GM18520 (cell line): ENCODE results near the gene SNX21.
"Not testable (repeated sequence)": the region's sequence is repeated elsewhere in the genome, so short reads cannot be mapped to it uniquely, and the experiment has no call there.

Experiments
- ATAC-seq: cut with Tn5 transposase; IDR thresholded peaks from one replicate; pipeline ENCODE4 v1.9.1; 2021; ENCODE audit not compliant: unreplicated experiment

Gene SNX21

GRCh38 chr20:45822857-45823256 lies 10.7 kb upstream of the SNX21 start:
- ATAC-seq, result no peak

GRCh38 chr20:45823949-45824835 lies 9.4 kb upstream of the SNX21 start:
- no peak for ATAC-seq

- no peak for ATAC-seq
Measured at GRCh38 chr20:45826381-45827019, 7.1 kb upstream of the SNX21 start.

- no peak for ATAC-seq
Measured at GRCh38 chr20:45827030-45827652, 6.5 kb upstream of the SNX21 start, which contains the start of gene TNNC2. Gene TNNC2, minus strand, starts transcription at chr20:45827312. Its CDS starts 64 bp downstream, at chr20:45827248.

DNA sequence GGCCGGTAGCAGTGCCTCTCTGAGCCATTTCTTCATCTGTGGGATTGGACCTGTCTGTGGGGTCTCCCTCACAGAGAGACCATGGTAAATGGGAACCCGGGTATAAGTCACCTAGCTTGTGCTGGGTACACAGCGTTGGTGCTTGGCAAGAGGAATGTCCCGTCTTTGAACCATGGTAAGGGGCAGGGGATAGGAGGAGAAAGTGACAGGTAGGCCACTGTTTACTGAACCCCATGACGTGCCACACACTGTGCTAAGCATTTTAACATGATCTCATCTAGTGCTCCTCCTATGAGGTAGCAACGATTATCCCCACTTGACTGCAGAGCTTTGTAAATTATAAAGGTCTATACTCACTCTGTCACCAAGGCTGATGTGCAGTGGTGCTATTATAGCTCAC lies 5.9 kb upstream of the SNX21 start:
- ATAC-seq, result no peak

DNA sequence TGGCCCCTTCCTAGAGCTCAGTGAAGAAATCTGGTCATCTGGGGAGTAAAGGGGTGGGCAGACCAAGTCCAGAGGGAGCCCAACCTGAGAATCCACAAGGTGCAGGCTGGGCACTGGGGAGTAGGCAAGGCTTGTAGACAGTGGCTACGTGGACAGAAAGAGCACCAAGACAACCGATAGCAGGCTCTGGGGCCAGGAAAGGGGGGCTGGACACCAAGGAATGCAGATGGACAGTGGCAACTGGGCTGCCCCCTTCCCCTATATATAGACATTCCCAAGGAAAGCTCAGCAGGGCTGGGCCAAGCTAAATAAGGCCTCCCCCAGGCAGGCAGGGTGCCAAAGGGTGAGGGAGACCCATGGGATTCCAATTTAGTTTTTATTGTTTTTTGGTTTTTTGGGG lies 5.0 kb upstream of the SNX21 start:
- no peak for ATAC-seq

DNA sequence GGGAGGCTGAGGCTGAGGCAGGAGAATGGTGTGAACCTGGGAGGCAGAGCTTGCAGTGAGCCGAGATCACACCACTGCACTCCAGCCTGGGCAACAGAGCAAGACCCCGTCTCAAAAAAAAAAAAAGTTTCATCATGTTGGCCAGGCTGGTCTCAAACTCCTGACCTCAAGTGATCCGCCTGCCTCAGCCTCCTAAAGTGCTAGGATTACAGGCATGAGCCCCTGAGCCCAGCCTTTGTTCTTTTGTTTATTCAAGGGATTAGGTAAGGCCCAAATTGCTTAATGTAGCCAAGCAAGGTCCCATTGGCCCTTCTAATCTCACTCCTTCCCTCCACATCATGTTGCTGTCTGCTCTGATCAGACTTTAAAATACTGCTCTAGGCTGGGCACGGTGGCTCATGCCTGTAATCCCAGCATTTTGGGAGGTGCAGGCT lies 3.9 kb upstream of the SNX21 start:
- ATAC-seq, result not testable (repeated sequence)

DNA sequence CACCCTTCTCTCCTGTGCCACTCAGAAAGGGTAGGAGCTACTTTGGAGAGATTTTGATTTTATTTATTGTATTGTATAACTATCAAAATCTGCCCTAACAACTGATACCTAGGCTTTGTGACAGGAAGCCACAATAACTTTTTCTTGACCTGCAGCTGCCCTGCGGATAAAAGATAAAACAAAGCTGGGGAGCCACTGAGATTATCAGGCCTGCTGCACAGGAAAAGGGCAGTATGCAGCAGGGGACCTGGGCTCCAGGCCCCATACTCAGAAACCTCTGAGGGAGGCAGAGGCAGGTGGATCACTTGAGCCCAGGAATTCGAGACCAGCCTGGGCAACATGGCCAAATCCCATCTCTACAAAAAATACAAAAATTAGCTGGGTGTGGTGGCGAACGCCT lies 980 bp upstream of the SNX21 start:
- no peak for ATAC-seq

GRCh38 chr20:45833883-45834796 lies 541 bp downstream of the SNX21 start:
- ATAC-seq, result no peak

DNA sequence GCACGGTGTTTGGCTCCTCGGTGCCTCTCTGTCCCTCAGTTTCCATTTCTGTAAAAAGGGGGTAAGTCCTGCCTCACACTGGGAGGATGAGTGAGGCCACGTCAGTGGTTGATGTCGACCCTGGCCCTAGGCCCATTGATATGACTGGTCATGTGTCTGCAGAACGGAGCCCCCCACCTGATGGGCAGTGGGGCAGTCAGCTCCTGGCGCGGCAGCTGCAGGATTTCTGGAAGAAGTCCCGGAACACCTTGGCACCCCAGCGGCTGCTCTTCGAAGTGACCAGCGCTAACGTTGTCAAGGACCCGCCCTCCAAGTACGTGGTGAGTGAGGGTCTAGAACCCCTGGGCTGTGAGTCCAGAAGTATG lies 1.2 kb downstream of the SNX21 start:
- no peak for ATAC-seq

DNA sequence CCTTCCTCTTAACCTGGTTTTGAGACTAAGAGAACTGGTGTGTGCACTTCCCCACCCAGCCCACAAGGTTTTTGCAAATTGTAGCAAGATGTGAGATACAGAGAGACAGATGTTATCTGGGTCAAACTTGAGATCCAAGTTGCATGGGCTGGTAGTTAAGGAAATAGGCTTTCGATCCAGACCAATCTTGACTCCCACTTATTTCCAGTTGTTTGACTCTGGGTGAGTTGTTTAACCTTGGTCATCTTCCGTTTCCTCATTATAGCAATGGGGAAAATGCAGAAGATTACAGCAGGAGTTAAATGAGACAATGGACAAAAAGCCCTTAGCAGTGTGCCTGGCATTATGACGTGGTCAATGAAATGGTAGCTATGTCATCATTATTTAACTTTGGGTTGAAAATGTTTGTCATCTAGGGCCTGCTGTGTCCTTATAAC lies 1.7 kb downstream of the SNX21 start:
- ATAC-seq, result no peak

GRCh38 chr20:45835825-45836224 lies 2.2 kb downstream of the SNX21 start:
- ATAC-seq, result no peak

DNA sequence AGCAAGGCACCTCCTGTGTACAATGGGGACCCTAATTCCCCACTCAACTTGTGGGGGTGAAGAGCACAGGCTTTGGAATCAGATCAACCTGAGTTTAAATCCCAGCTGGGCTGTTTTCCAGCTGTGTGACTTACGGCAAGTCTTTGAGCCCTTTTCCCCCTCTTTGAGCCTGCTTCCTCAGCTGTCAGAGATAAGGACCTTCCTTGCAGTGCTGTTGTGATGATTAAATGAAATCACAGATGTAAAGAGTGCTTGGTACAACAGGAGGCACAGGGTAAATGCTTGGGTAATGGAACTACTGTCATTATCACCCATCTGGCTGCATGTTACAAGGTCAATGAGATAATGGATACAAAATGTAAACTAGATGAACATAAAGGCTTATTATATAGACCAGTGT lies 3.2 kb downstream of the SNX21 start:
- ATAC-seq, result no peak

DNA sequence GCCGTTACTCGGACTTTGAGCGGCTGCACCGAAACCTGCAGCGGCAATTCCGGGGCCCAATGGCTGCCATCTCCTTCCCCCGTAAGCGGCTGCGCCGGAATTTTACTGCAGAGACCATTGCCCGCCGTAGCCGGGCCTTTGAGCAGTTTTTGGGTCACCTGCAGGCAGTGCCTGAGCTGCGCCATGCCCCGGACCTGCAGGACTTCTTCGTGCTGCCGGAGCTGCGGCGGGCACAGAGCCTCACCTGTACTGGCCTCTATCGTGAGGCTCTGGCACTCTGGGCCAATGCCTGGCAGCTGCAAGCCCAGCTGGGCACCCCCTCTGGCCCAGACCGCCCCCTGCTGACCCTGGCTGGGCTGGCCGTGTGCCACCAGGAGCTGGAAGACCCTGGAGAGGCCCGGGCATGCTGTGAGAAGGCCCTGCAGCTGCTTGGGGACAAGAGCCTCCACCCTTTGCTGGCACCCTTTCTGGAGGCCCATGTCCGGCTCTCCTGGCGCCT lies 7.2 kb downstream of the SNX21 start:
- ATAC-seq, result no peak

GRCh38 chr20:45841407-45842129 lies 8.0 kb downstream of the SNX21 start:
- no peak for ATAC-seq

- ATAC-seq, result no peak
Measured at GRCh38 chr20:45842169-45842812, 8.7 kb downstream of the SNX21 start.

- no peak for ATAC-seq
Measured at GRCh38 chr20:45843506-45843905, 9.9 kb downstream of the SNX21 start.

DNA sequence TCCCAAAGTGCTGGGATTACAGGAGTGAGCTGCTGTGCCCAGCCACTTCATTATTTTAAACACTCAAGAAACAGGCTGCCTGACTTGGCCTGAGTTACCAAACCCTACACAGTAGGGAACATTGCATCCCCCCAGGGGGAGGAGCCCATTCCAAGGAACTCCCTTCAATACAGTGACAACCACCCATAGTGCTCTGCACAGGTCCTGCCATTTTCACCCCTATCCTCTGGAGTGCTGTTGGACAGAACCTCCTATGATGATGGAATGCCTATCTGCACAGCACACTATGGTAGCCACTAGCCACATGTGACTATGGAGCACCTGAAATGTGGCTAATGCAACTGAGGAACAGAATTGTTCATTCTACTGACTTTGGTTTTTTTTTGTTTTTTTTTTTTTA lies 11.9 kb downstream of the SNX21 start:
- no peak for ATAC-seq

DNA sequence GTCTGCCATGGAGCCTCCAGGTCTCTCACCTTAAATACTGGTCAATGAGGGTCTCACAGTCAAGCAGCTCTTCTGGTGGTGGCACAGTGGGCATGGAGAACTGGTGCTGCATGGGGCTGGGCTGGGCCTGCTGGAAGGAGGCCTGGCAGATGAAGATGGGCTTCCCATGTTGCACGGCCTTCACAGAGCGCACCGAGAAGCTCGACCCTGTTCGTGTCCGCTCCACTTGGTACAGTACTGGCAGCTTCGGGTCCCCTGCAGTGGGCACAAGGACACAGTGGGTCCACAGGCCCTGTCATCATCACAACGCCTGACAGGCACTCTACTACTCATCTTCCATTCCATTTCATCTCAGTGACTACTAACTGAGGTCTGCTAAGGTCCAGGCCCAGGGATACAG lies 14.8 kb downstream of the SNX21 start:
- ATAC-seq, result no peak
